Raji (cell line): ENCODE data around the gene HSPB6.
A peak's percentile ranks its signal among the peaks of the same experiment; 100 is the strongest.

Experiments used
- POLR2A ChIP-seq: IDR thresholded peaks from 2 replicates; pipeline ENCODE4 v1.6.1; 2011; ENCODE audit warnings: low read depth, low read length, control low read depth; ENCODE audit not compliant: insufficient read depth

Gene HSPB6

DNA sequence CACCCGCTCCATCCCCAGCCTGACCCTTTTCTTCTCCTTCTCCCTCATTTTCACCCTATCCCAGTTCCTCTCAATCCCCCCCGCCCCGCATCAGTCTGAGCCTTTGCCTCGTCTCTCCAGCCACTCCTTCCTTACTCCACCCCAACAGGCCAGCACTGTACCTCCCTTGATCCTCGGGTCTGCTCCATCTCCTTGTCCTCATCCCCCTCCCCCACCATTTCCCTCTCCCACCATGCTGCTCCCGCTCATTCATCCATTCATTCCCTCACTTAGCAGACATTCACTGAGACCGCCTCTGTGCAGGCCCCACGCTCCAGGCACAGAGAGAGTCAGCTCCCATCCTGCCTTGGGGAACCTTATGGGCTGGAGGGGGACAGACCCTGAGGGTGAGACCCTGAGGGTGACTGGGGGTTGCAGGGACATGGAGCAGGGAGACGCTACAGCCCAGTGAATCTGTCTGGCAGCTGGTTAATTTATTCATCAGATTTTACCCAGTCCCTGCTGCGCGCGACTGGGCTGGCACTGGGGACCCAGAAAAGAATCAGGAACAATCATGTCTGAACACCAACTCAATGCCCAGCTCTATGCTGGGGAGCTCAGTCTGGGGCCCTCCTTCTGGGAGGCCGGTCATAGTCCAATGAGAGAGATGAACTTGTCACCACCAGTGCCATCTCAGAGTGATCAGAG lies 19.4 kb upstream of the HSPB6 start:
- TF ChIP-seq POLR2A, result no peak

DNA sequence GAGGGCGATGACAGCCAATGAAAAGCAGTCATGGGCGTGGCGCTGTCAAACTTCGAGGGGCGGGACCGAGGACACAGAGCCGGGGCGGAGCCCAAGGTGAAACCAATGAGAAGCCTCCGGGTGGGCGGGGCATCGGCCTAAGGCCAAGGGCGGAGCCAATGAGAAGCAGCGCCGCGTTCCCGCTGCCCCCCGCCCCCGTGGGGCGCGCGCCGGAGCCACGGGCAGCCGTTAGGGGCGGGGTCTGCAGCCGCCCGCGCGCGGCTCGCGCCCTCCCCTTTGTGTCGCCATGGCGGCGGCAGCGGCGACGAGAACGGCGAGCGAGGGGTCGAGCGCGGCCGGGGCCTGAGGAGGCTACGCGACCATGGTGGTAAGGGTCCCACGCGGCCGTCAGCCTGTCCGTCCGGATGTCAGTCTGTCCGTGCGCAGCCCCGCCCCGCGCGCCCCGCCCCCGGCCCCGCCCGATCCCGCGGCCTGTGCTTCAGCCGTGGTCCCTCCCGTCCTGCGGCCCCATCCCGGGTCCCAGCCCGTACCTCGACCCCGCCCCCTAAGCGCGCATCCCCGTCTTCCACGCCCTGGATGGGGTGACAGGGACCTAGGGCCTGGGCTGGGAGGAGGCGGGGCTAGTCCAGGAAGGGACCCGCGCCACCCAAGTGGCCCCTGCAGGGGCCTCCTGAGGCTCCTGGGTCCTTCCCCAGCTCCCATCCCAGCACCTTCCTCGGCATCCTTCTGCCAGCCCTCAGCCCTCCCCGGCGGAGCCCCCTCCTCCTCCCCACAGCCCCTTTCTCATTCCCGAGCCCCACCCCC lies 18.7 kb upstream of the HSPB6 start, which contains the start of gene ARHGAP33:
Gene ARHGAP33, plus strand, starts transcription at position 267 of the 804 bp plus-strand sequence. Its CDS starts 95 bp downstream, at position 362.
- TF ChIP-seq POLR2A, result peak; percentile 61

DNA sequence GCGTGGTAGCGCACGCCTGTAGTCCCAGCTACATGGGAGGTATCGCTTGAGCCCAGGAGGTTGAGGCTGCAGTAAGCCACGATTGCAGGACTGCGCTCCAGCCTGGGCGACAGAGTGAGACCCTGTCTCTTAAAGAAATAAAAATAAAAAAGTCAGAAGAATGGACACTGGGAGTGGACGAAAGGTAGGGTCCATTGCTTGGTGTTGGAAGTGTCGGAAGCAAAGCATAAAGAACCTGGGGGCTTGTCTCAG lies 18.1 kb upstream of the HSPB6 start:
- TF ChIP-seq POLR2A, result no peak

DNA sequence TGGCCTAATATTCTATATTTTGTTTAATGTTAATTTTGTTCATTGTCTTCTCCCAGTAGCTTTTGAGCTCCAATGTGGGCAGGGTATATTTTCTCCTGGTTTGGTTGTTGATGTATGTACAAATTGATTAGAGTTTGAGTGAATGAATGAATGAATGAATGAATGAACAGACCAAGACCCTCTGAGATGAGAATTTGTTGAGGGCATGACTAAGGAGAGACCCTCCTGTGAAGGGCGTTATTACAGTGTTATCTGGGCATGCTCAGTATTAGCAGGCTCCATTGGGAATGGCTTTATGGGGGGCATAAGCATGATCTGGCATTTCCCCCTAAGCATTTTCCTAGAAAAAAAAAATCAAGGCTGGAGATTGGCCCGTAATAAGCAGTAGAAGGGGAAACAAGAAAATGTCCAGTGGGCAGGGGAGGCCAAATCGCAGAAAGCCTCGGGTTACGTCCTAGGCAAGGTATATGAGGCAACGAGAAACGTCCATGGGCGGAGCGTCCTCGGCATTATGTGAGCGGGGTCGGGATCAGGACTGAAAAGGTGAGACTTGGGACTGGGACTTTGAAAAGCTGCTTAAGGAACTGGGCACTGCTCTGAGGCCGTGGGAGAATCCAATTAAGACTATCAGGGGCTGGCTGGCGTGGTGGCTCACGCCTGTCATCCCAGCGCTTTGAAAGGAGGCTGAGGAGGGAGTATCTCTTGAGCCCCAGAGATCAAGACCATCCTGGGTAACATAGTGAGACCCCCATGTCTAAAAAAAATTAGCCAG lies 17.6 kb upstream of the HSPB6 start:
- TF ChIP-seq POLR2A, result no peak

DNA sequence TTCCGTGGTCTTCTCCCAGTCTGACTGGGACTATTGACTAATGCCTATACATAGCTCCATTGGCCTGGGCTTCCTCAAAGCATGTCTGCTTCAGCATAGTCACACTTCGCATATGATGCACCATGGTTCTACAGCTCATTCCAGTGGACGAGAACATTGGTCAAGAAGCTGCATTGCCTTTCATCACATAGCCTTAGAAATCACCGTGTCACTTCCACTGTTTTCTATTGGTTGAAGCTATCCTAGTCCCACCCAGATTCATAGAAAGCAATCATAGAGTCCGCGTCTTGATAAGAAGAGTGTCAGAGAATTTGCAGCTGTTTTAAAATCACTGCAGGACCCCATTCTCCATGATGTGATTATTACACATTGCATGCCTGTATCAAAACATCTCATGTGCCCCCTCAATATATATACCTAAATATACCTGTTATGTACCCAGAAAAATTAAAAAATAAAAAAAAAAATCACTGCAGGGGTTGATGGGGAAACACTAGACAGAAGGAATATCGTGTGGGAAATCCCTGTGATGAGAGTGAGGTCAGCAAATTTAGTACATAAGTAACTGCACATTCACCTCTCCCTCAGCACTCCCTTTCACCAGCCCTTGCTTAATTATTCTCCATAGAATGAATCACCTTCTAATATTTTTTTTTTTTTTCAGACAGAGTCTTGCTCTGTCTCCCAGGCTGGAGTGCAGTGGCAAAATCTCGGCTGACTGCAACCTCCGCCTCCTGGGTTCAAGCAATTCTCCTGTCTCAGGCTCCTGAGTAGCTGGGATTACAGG lies 16.4 kb upstream of the HSPB6 start:
- no peak for TF ChIP-seq POLR2A

DNA sequence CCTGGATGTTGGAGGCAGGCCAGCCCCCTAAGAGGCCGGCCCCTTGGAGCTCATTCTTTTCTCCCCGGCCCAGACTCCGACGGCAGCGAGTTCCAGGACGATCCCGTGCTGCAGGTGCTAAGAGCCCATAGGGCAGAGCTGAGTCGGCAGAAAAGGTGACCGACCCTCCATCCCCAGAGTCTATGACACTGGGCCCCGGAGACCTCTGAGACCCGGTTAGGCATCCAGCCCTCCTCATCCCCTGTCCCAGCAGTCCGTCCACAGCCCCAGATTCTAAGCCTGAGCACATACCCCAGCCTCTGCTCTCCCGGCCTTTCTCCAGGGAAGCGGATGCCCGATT lies 11.2 kb upstream of the HSPB6 start:
- no peak for TF ChIP-seq POLR2A

DNA sequence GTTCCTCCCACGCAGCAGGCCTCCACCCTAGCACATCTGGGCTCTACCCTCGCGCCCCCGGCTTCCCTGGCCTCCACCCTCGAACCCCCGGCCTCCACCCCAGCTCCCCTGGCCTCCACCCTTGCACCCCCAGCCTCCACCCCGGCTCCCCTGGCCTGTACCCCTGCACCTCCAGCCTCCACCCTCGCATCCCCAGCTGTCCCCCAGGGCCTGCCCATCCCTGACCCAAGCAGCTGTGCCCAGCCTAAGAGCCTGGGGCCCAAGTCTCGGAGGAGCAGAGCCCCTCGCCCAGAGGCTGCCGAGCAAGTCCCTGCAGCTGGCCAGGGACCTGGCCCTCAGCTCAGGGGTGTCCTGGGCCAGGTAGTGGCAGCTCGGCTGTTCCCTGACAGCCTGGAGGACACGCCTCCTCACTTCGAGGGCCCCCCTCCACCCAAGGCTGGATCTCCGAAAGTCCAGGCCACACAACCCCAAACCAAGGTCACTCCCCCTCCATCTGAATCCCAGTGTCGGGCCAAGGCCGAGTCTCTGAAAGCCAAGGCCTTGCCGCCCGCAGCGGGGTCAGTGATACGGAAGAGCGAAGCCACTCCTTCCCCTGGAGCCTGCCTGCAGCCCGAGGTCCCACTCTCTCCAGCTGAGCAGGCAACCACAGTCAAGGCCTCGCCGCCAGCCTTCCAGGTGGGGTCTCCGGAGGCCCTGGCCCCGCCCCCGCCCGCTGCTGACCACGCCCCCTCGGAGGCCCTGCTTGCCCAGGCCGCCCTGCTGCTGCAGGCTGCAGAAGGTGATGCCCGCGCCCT lies 10.7 kb upstream of the HSPB6 start:
- no peak for TF ChIP-seq POLR2A

DNA sequence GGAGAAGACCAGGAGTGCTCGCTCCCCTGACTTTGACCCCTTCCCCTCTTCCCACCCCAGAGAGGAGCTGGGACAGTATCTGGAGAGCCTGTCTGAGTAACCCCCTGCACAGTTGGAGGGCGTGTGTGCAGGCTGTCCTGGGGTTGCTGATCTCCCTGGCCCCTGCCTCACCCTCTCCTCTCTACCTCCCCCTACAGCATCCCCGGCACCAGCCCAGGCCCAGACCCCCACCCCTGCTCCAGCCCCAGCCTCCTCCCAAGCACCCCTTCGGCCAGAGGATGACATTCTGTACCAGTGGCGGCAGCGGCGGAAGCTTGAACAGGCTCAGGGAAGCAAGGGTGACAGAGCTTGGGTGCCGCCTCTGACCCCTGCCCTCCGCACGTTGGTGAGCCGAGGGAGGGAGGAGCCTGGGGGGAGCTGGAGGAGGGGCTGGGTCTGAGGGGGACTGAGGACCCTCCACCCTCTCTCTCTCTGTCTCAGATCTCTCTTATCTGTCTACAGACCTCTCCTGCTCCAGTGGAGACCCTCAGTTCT lies 9.8 kb upstream of the HSPB6 start:
- no peak for TF ChIP-seq POLR2A

DNA sequence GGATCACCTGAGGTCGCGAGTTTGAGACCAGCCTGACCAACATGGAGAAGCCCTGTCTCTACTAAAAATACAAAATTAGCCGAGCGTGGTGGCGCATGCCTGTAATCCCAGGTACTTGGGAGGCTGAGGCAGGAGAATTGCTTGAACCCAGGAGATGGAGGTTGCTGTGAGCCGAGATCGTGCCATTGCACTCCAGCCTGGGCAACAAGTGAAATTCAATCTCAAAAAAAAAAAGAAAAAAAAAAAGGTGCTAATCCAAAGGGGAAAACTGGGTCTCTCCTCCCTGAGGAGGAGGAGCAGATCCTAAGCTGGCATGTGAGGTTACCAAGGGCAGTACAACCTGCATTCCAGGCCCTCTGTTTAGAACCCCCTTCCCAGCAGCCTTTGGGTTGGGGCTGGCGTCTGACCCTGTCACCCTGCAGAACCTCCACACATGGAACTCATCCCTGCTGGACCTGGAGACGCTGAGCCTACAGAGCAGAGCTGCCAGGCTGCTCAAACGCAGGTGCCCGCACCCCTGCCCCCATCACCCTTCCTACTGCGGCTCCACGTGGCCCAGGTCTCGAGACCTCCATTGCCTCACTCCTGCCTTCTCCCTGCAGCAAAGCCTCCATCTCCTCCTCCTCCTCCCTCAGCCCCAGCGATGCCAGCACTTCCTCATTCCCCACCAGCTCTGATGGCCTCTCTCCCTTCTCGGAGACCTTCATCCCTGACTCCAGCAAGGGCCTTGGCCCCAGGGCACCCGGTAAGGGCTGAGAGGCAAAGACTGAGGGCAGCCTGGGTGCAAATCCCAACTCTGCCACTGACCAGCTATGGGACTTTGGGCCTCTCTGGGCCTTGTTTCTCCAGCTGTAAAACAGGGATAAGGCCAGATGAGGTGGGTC lies 7.8 kb upstream of the HSPB6 start:
- no peak for TF ChIP-seq POLR2A

DNA sequence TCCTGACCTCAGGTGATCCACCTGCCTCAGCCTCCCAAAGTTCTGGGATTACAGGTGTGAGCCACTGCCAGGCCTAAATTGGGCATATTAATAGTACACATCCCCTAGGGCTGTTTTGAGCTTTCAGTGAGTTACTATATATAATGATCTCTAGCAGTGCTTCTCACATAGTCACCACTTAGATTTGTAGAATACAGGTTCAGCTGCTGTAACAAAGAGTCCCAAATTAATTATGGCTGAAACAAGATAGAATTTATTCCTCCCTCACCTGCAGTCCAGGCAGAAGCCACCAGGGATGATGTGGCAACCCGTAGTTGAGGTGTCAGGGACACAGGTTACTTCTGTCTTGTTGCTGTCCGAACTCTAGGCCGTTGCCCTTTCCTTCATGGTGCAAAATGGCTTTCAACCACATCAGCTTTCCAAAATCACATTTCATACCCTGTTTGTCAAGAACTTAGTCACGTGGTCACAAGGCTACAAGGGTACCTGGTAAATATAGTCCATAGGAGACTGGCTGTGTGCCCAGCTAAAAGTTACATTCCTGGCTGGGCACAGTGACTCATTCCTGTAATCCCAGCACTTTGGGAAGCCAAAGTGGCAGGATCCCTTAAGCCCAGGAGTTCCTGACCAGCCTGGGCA lies 4.0 kb upstream of the HSPB6 start:
- no peak for TF ChIP-seq POLR2A

DNA sequence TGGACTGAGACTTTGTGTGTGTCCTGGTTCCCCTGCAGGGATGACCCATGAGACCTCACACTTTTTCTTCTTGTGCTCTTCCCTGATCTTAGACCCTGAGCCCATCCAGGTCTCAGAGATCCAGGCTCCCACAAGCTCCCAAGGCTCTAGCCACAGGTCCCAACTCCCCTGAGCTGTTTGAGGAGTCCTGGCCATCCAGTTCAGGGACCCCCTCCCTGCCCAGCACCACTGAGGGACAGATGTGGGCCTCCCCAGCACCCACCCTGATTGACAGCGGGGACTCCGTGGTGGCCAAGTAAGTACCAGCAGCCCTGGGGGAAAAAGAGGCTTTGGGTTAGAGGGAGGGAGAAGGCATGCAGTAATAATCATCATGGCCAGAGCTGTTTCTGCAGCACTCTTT lies 2.9 kb upstream of the HSPB6 start:
- TF ChIP-seq POLR2A, result no peak

DNA sequence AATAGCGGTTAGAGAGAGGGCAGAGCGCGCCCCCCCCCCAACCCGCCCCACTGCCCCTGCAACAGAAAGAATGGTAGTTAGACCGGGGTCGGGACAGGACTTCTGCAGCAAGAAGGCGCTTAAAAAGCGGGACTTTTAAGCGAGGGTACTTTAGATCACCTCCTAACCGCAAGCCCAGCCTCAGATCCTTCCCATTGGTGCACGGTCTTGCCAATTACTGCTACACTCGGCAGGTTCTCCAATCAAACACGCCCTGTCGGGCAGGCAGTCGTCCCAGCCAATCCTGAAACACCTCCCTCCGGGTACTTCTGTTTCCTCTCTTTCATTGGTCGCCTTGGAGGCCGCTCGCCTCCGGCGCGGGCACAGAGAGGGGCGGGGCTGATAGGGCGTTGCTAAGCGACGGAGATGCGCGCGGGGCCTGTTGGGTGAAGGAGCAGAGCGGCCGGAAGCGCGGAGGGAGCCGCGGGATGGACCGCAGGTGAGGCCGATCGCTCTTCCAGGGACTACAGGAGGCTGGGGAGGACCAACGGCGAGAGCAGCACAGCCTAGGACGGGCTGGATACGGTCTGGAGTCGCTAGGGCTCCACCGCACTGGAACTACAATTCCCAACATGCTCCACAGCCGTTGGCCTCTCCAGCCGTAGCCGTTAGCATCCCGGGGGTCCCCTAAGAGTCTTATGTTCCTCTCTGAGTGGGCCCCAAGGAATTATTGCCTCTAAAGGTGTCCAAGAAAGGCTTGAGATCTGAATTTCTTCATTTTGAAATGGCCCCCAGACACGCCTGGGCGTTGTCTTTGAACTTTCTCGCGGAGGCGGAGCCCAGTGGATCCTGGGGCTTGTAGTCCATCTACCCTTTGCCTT lies 1.1 kb upstream of the HSPB6 start, which contains the start of gene PROSER3:
Gene PROSER3, plus strand, starts transcription at position 428 of the 860 bp plus-strand sequence. Its CDS starts 40 bp downstream, at position 468.
- peak; percentile 87 for TF ChIP-seq POLR2A
